B cell (primary cell): ENCODE data around the gene RHOBTB3. TPM values are rescaled to one million over a fixed set of nuclear protein-coding genes. Genes with fewer than 3 reads are reported as not detected.

Experiments
- ATAC-seq: fragments of 200-7000 bp; cut with Tn5 transposase; one replicate; pipeline ENCODE4 v1.10.0; 2021; ENCODE audit warnings: low read depth, mild to moderate bottlenecking, moderate number of reproducible peaks, moderate library complexity
- CTCF ChIA-PET: fragments of 350-600 bp; sonication (Branson Sonifier 250); formaldehyde crosslinking; loops from one replicate; lab custom pipeline; 2021; ENCODE audit warnings: antibody characterized with exemption, inconsistent platforms; lab: Charles Lee
- POLR2A ChIA-PET: fragments of 350-600 bp; sonication (Branson Sonifier 250); formaldehyde crosslinking; loops from one replicate; lab custom pipeline; 2021; ENCODE audit warnings: antibody characterized with exemption; lab: Charles Lee
- DNase-seq: peaks from one replicate; pipeline ENCODE4 v3.0.0; 2013
- H2AFZ ChIP-seq: 2 replicates; pipeline ENCODE4 v1.6.1; 2012; ENCODE audit warnings: mild to moderate bottlenecking, low read depth, low read length; ENCODE audit not compliant: insufficient read depth, poor library complexity, severe bottlenecking
- H3K27ac ChIP-seq, 2 donors: 1 replicate in 1 of 2; 2 replicates in 1 of 2; pipeline ENCODE4 v1.5.1; 2012 to 2013; ENCODE audit warnings: low read length in 2 of 2, mild to moderate bottlenecking in 2 of 2, moderate library complexity in 1 of 2
- H3K27me3 ChIP-seq, 4 experiments: fragments of 200-600 bp in 1 of 4; sonication (generic) in 1 of 4; replicated peaks in 1 of 4; 1 replicate in 2 of 4; 2 replicates in 2 of 4; pipeline versions ENCODE4 v1.6.1 to v1.7.0; 2013 to 2016; ENCODE audit warnings: low read length in 3 of 4, mild to moderate bottlenecking in 2 of 4, mixed read lengths in 1 of 4, moderate library complexity in 1 of 4; ENCODE audit not compliant: insufficient read depth in 4 of 4, control insufficient read depth in 3 of 4; ENCODE audit errors: control extremely low read depth in 1 of 4
- H3K36me3 ChIP-seq, 2 experiments: replicated peaks in 1 of 2; 1 replicate in 1 of 2; 2 replicates in 1 of 2; pipeline versions ENCODE4 v1.6.1 to v1.7.1; 2013; ENCODE audit warnings: low read length in 1 of 2; ENCODE audit not compliant: insufficient read depth in 2 of 2, control insufficient read depth in 1 of 2; ENCODE audit errors: control extremely low read depth in 1 of 2, extremely low read depth in 1 of 2
- H3K4me1 ChIP-seq, 2 donors: fragments of 200-600 bp in 1 of 2; sonication (generic) in 1 of 2; 1 replicate in 1 of 2; 2 replicates in 1 of 2; pipeline versions ENCODE4 v1.5.1 to v1.6.1; 2013 to 2017; ENCODE audit warnings: low read length in 2 of 2; ENCODE audit not compliant: control insufficient read depth in 2 of 2, insufficient read depth in 2 of 2
- H3K4me2 ChIP-seq: replicated peaks from 2 replicates; pipeline ENCODE3; 2012; ENCODE audit warnings: mild to moderate bottlenecking, low read depth, low read length; ENCODE audit not compliant: poor library complexity, severe bottlenecking
- H3K4me3 ChIP-seq, 5 experiments: fragments of 200-600 bp in 1 of 5; sonication (generic) in 1 of 5; 1 replicate in 3 of 5; 2 replicates in 2 of 5; pipeline versions ENCODE4 v1.5.1 to v1.7.0; 2011 to 2016; ENCODE audit warnings: low read length in 4 of 5, mild to moderate bottlenecking in 4 of 5, low read depth in 2 of 5, control low read depth in 1 of 5, moderate library complexity in 1 of 5; ENCODE audit not compliant: insufficient read depth in 1 of 5; ENCODE audit errors: control extremely low read depth in 1 of 5, extremely low read depth in 1 of 5
- H3K79me2 ChIP-seq: fragments of 200-600 bp; sonication (generic); one replicate; pipeline ENCODE4 v1.6.0; 2016; ENCODE audit warnings: low read length; ENCODE audit not compliant: control insufficient read depth, insufficient read depth
- H3K9ac ChIP-seq: fragments of 200-600 bp; sonication (generic); 2 replicates; pipeline ENCODE4 v1.6.1; 2017; ENCODE audit warnings: mild to moderate bottlenecking, low read length, moderate library complexity
- H3K9me3 ChIP-seq, 3 donors: one replicate each; pipeline versions ENCODE4 v1.6.1 to v1.7.1; 2013; ENCODE audit warnings: low read length in 2 of 3; ENCODE audit not compliant: control insufficient read depth in 2 of 3, insufficient read depth in 1 of 3; ENCODE audit errors: control extremely low read depth in 1 of 3
- H4K20me1 ChIP-seq: 2 replicates; pipeline ENCODE4 v1.6.0; 2012; ENCODE audit warnings: mild to moderate bottlenecking, low read length; ENCODE audit not compliant: insufficient read depth, control insufficient read depth, poor library complexity, severe bottlenecking
- H3K27ac Mint-ChIP-seq: one replicate; pipeline ENCODE4 v1.8.0; 2021; ENCODE audit warnings: mixed read lengths
- H3K27me3 Mint-ChIP-seq: one replicate; pipeline ENCODE4 v1.8.0; 2021; ENCODE audit warnings: mixed read lengths
- H3K4me1 Mint-ChIP-seq: one replicate; pipeline ENCODE4 v1.8.0; 2021; ENCODE audit warnings: mixed read lengths
- H3K4me3 Mint-ChIP-seq: one replicate; pipeline ENCODE4 v1.8.0; 2021; ENCODE audit warnings: mixed read lengths
- H3K9me3 Mint-ChIP-seq: one replicate; pipeline ENCODE4 v1.8.0; 2022; ENCODE audit warnings: mixed read lengths; ENCODE audit not compliant: insufficient read depth
- EZH2 ChIP-seq: IDR thresholded peaks from 2 replicates; pipeline ENCODE4 v1.6.1; 2012; ENCODE audit warnings: borderline replicate concordance, low read depth, mild to moderate bottlenecking, moderate library complexity, low read length; ENCODE audit not compliant: insufficient read depth, poor library complexity, severe bottlenecking
- WGBS: methylation state at CpG from one replicate; pipeline ENCODE4 v1.1.5; 2013; ENCODE audit warnings: missing lambda C conversion rate; ENCODE audit not compliant: insufficient coverage; 5-methylcytosine and 5-hydroxymethylcytosine counted together
- intact Hi-C: fragments of 100-400 bp; cut with micrococcal nuclease; formaldehyde crosslinking; loops from one replicate; pipeline ENCODE4 v1.10.0; 2022
- polyA plus RNA-seq: library from polyadenylated mRNA; depleted of rRNA; stranded (reverse); fragments of >200 nt; gene quantifications from 2 replicates; pipeline ENCODE4 v1.2.3, GENCODE V29; 2012
- total RNA-seq, 2 donors: library from RNA; stranded (reverse); fragments of 120-200 nt in 1 of 2; gene quantifications; 1 replicate in 1 of 2; 2 replicates in 1 of 2; pipeline versions ENCODE4 v1.2.3 to v1.2.4, GENCODE V29; 2013 to 2022
- TF ChIP-seq, protein P1 (sequence below): fragments of 200-600 bp; IDR thresholded peaks from one replicate; pipeline ENCODE4 v1.8.0; 2022; ENCODE audit warnings: antibody characterized with exemption, mild to moderate bottlenecking

Gene RHOBTB3
- total and polyA plus RNA-seq, 2 donors (not counting 1 experiment from before 2014, with no cell fraction given), result 1.7 to 5.0 TPM

- Histone ChIP-seq H3K36me3 (no peaks in the 10 kb centered on the region), H3K4me1 (peaks cover 0 to 4% of the 10 kb centered on the region in 2 donors), H3K9me3 (no peaks in the 10 kb centered on the region), H3K4me3 (no peak overlapping the region), H3K79me2 (no peaks in the 10 kb centered on the region), H2AFZ (peak overlapping the region; percentile 64), H4K20me1 (no peaks in the 10 kb centered on the region), H3K27ac (no peak overlapping the region), H3K4me2 (no peak overlapping the region), H3K27me3 (no peaks in the 10 kb centered on the region), H3K9ac (no peak overlapping the region)
- TF ChIP-seq, protein P1, sequence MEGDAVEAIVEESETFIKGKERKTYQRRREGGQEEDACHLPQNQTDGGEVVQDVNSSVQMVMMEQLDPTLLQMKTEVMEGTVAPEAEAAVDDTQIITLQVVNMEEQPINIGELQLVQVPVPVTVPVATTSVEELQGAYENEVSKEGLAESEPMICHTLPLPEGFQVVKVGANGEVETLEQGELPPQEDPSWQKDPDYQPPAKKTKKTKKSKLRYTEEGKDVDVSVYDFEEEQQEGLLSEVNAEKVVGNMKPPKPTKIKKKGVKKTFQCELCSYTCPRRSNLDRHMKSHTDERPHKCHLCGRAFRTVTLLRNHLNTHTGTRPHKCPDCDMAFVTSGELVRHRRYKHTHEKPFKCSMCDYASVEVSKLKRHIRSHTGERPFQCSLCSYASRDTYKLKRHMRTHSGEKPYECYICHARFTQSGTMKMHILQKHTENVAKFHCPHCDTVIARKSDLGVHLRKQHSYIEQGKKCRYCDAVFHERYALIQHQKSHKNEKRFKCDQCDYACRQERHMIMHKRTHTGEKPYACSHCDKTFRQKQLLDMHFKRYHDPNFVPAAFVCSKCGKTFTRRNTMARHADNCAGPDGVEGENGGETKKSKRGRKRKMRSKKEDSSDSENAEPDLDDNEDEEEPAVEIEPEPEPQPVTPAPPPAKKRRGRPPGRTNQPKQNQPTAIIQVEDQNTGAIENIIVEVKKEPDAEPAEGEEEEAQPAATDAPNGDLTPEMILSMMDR, result no peak
- no peak for TF ChIP-seq EZH2
- H3K4me3 Mint-ChIP-seq, result no peak overlapping the region
- H3K27ac Mint-ChIP-seq, result no peak overlapping the region
- intact Hi-C loops, result no loop called here
- DNase-seq (no peak), ATAC-seq (no peak)
- peaks cover 5% of the 10 kb centered on the region for H3K4me1 Mint-ChIP-seq
- ChIA-PET POLR2A (no interaction called here), CTCF (interaction anchor here (0.6 to 18.0 kb wide), 9 partner anchors 9 to 557 kb away, joined by 3 to 748 read pairs (median 5); partner anchors contain the start of gene RFESD)
- no peaks in the 10 kb centered on the region for H3K27me3 Mint-ChIP-seq
- no peaks in the 10 kb centered on the region for H3K9me3 Mint-ChIP-seq
- WGBS, result 64% methylated on average over 6 of the region's 7 CpGs
These were observed 47.7 kb downstream of the RHOBTB3 start for GRCh38 chr5:95778713-95779436.

DNA sequence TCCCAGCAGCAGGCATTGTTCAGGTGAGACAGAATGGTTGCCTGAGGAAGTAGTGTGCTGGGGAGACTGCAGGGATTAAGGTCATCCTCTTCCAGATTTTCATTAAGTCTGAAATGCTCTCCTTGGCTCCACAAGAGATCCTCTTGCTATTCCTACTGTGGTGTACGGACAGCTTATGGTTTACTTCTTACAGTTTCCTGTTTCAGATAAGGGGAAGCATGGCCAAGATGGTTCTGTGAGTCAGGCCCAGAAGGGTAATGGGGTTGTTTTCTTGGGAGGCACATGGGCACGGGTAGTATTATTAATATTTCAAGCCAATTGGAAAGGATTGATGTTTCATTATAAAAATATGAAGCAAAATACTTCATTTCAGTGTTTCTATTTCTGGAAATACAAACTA is 48.5 kb downstream of the RHOBTB3 start:
- Mint-ChIP-seq H3K4me1 (peaks cover 5% of the 10 kb centered on the region), H3K9me3 (no peaks in the 10 kb centered on the region), H3K27me3 (no peaks in the 10 kb centered on the region), H3K4me3 (no peak overlapping the region), H3K27ac (no peak overlapping the region)
- ChIA-PET CTCF (interaction anchor here (0.9 to 18.0 kb wide), 8 partner anchors 8 to 557 kb away, joined by 3 to 748 read pairs (median 44); partner anchors contain the start of gene RFESD), POLR2A (interaction anchor here (0.6 kb wide), 1 partner anchor 18 kb away, joined by 6 read pairs; no protein-coding TSS in a partner anchor)
- Histone ChIP-seq H3K27ac (no peak overlapping the region), H3K9me3 (no peaks in the 10 kb centered on the region), H3K4me1 (peaks cover 0 to 4% of the 10 kb centered on the region in 2 donors), H3K79me2 (no peaks in the 10 kb centered on the region), H4K20me1 (no peaks in the 10 kb centered on the region), H3K36me3 (no peaks in the 10 kb centered on the region), H3K27me3 (no peaks in the 10 kb centered on the region), H2AFZ (peak overlapping the region; percentile 64), H3K4me2 (no peak overlapping the region), H3K9ac (no peak overlapping the region), H3K4me3 (no peak overlapping the region)
- WGBS, result no CpG with 5 or more reads among the region's 2 CpGs
- DNase-seq (no peak), ATAC-seq (no peak)
- intact Hi-C loops, result no loop called here
- no peak for TF ChIP-seq EZH2
- TF ChIP-seq, protein P1, result no peak
